Fibroblast of villous mesenchyme (primary cell): ENCODE data around the gene PADI2. TPM values are rescaled to one million over a fixed set of nuclear protein-coding genes. Genes with fewer than 3 reads are reported as not detected.

Source experiments
- DNase-seq: peaks from one replicate; pipeline ENCODE4 v3.0.0-alpha.2; 2010; ENCODE audit warnings: low read depth
- H3K4me3 ChIP-seq: 2 replicates; pipeline ENCODE4 v1.5.1; 2011; ENCODE audit warnings: low read depth, mild to moderate bottlenecking, low read length
- total RNA-seq: library from RNA; depleted of rRNA; stranded (reverse); fragments of >200 nt; gene quantifications from 2 replicates; pipeline ENCODE4 v1.2.3, GENCODE V29; 2012
- TF ChIP-seq, protein P1 (sequence below): IDR thresholded peaks from 2 replicates; pipeline ENCODE4 v1.5.1; 2012; ENCODE audit warnings: low read depth, mild to moderate bottlenecking, low read length; ENCODE audit not compliant: insufficient read depth

PADI2 gene
- total RNA-seq, 1 donor = 0.43 TPM

DNA sequence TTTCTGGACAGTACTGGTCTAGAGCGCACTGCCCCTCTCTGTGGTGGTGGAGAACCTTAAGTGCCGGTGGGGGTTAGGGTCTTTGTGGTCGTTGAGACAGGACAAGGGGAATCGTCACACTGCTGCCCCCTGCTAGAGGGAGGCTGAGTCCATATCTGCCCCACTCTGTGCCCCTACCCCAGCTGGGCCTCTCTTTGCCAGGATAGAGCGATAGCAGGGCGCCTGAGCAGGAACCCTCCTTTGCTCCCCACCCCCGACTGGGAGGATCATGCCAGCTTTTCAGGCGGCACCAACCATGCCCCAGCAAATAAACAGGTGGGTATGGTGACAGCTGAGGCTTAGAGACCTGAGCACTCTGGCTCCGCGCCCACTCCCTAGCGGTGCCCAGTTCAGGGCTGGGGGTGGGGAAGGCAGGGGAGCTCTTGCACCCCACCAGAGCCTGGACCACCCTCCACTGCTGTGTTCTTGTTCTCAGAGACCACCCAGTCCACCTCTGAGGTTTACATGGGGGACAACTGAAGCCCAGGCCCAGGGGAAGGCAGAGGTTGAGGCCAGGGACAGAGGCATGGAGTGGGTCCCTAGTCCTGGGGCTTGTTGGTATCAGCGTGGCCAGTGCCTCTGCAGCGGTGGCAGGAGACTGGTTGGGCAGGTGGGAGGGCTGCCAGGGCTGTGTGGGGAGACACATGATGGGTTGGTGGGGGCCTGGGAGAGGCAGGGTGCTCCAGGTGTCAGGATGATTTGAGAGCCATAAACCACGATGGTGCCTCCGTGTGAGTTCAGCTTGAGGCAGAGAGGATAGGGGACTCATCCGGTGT is 1.6 kb downstream of the PADI2 start:
- DNase-seq = no peak
- H3K4me3 ChIP-seq = no peak overlapping the region
- TF ChIP-seq, protein P1, sequence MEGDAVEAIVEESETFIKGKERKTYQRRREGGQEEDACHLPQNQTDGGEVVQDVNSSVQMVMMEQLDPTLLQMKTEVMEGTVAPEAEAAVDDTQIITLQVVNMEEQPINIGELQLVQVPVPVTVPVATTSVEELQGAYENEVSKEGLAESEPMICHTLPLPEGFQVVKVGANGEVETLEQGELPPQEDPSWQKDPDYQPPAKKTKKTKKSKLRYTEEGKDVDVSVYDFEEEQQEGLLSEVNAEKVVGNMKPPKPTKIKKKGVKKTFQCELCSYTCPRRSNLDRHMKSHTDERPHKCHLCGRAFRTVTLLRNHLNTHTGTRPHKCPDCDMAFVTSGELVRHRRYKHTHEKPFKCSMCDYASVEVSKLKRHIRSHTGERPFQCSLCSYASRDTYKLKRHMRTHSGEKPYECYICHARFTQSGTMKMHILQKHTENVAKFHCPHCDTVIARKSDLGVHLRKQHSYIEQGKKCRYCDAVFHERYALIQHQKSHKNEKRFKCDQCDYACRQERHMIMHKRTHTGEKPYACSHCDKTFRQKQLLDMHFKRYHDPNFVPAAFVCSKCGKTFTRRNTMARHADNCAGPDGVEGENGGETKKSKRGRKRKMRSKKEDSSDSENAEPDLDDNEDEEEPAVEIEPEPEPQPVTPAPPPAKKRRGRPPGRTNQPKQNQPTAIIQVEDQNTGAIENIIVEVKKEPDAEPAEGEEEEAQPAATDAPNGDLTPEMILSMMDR = no peak

DNA sequence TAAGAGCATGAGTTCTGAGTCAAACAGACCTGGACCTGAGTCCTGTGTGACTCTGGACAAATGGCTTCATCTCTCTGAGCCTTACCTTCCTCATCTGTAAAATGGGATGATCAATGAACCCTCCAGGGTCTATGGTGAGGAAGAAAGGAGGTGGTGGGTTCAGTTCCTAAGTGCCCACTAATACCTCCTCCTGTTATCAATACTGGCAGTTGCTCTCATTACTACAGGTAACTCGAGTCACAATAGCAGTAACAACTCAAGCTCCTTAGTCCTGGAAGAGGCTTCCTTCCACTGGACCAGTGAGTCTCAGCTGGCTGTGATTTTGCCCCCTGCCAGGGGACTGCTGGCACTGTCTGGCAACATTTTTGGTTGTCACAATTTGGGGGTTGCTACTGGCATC is 2.6 kb downstream of the PADI2 start:
- no peak overlapping the region for H3K4me3 ChIP-seq
- TF ChIP-seq, protein P1 = no peak
- no peak for DNase-seq

DNA sequence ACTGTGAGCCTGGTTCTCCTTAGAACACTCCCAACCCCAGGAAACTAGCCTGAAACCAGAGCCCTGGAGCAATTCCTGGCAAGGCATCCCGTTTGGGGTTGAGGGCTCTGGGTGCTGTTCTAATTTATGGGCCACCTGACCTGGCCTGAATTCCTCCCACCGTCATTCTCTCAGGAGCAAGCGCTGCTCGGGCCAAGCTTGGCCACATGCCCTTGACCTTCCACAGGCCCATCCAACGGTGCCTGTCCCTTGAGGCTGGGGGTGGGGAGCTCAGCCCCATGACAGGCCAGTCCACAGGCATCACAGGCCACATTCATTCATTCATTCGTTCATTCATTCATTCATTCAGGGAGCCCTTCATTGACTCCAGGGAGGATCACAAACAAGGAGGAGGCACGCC is 5.3 kb downstream of the PADI2 start:
- TF ChIP-seq, protein P1 = no peak
- H3K4me3 ChIP-seq = no peak overlapping the region
- DNase-seq = no peak

DNA sequence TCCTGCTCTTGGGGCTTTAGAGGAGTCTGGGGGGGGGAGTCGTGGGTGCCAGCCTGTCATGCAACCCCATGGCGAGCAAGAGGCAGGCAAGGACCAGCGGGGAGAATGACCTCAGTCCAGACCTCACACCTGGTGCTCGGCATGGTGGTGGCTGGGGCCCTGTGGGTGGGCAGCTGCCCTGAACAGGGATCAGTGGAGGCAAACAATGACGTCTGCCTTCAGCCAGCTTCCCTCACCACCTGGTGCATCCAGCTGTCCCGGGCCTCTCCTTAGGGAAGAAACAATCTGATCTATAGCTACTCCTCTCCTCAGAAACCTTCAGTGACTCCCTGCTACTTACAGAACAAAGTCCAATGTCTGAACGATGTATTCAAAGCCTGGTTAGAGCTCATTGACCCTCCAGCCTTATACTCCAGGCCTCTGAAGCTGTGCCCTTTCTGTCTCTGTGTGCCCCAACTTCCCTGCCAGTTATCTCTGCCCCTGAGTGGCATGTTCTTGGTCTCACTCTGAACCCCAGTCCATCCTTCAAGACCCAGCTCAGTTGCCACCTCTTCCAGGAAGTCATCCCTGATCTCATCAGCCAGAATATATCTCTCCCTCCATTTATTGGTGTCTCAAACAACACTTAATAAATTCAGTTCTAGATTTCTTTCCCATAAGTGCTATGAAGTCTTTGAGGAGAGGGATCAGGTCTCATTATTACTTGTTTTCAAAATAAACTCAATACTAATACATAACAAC is 6.6 kb downstream of the PADI2 start:
- H3K4me3 ChIP-seq = no peak overlapping the region
- DNase-seq = no peak
- TF ChIP-seq, protein P1 = no peak

DNA sequence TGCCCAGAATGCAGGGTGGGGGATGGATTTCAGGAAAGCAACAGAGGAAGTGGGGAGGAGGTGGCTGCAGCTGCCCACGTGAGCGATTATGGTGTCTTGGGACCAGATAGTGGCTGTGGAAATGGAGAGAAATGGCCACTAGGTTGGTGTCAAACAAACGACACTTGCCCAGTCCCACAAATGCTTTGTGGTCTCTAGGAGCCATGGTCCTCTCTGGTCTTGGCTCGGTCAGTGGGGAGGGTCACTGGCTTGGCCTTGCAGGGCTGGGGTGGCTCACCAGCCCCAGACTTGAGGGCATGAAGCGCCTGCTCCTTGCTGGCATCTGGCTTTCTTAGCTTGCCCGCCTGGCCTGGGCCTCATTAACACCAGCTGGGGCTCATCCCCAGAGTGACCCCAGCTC is 7.2 kb downstream of the PADI2 start:
- no peak overlapping the region for H3K4me3 ChIP-seq
- TF ChIP-seq, protein P1 = no peak
- no peak for DNase-seq

DNA sequence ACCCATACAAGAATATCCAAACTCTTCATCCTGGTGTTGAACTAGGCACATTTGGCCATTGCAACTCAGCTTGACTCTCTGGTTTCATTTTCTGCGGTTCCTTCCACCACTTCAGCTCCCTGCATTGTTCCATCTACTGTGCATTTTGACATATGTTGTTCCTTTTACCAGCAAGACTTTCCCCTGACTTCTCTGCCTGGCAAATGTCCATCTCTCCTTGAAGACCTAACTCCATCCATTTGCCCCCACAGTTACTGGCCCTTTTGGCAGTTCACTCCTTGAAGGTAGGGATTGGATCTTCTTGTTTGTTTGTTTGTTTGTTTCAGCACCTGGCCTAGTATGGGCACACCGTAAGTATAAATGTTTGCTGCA is 8.7 kb downstream of the PADI2 start:
- no peak for DNase-seq
- TF ChIP-seq, protein P1 = no peak

More for the DNA sequence above, 8.7 kb downstream of the PADI2 start:
- H3K4me3 ChIP-seq = no peak overlapping the region
